NCI-H2029 treated with DMSO at 0.1 percent for 48 hours (cell line): ENCODE measurements around the gene LRRC4C.

Source experiments
- DNase-seq: peaks from one replicate; lab custom pipeline; 2025; lab: John Stamatoyannopoulos, UW

LRRC4C gene

DNA sequence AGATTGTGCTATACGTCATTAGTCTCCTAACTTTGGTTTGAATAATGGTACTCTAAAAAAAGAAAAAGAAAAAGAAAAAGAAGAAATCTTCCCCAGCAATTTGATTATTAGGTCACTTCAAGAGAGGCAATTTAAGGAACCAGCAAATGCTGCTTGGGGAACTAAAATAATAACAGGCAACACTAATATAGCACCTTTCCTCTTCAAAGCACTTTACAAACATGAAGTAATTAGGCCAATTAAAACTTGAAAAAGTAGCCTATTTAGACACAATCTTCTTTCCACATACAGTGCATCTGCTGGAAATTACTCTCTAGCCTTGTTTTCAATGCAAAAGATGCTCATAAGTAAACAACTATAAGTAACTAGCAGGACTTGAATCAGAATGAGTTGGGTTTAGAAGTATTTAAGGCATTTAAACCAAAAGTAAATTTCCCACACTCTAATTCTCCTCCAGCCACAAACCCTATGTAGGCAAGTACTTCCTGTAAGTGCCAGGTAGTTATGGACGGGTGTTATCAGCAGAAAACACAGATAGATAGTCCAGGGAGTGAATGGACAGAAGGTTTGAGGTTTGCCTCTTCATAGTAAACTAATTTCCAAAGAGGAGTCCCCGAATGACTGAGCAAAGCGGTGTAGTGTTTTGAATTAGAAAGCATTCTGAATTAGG is 44.5 kb downstream of the LRRC4C start:
- DNase-seq: no peak

DNA sequence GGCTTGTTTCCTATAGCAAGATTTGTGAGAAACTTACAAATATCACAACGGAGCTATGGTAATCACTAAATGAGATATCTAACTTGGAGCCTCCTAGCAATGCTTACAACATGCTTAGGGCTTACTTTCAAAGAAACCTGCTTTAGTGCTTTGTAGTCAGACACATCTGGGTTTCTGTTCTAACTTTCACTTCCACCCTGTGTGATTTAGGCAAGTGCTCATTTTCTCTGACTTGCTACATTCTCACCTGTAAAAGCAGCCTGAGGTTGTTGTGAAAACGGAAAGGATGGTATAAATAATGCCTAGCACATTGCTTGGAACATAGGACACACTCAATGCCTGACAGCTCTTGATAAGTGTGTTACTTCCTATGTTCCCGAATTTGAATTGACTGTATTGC is 45.6 kb downstream of the LRRC4C start:
- no peak for DNase-seq

DNA sequence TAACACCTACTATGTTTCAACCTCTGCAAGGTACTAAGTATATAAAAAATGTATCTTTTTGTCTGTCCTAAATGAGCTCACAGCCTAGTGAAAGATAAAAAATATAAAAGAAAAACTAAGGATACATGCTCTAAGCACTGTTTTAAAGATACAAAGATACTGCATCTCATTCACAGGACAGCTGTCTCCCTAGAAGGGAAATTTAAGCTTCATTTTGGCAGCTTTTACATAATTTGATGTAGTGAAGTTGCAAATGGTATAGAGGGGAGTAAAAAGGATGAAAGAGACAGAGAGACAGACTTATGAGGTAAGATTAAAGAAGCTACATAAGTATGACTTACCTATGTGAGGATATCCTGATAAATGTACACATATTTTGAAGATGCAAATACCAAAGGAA is 53.6 kb downstream of the LRRC4C start:
- DNase-seq: no peak

DNA sequence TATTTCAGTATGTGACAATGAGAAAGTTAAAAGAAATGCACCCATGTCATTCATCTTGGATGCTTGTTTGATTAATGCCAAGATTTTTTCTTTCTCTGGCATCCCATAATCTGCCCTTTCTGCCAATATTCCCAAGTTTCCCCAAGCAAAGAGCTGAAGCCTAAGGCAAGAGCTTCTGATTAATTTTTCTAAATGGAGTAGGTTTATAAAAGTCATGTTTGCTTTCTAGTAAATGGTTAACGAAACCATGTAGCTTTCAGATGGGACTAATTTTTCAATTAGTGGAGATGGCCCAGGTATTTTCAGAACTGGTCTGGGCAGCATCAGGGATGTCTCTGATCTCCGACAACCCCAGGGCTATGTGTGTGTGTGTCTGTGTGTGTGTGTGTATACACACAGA is 55.3 kb downstream of the LRRC4C start:
- DNase-seq: no peak

DNA sequence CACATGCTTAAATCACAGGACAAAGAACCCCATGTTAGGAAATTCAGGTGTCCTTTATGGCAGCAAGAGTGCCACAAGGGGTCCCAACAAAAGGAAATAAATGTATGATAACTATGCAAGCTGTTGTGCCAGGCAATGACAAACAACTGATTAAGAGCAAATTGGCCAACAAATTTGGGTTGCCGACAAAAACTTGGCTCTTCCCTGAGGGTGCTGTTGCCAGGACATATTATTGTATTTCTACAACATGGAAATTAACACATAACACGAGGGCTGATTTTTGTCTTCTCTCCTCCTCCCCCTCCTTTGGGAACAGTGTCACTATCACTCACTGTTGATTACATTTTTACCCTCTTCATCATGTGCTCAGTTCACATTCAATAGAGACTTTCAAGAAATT is 56.0 kb downstream of the LRRC4C start:
- DNase-seq: no peak

DNA sequence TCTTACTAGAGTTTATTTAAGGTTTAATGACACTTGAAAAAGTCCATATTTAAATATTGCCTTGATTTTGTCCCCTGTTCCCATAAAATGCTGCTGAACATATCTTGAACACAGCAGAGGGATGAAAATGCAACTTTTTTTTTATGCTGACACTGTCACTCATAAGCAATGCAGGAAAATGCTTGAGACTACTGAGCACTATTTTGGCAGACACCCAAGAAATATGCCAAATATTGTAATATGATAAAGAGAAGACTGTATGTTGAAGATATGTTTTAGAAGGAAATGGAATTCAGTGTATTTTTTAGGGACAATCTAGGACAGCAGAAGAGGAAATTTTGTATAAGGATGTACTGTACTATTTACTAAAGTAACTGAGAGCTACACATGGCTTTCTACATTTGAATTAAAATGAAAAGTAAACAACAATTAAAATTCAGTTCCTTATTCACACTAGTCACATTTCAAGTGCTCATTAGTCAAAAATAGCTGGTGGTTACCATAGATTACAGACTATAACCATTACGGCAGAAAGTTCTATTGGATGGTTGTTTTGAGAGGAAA is 58.6 kb downstream of the LRRC4C start:
- DNase-seq: peak; percentile 2

DNA sequence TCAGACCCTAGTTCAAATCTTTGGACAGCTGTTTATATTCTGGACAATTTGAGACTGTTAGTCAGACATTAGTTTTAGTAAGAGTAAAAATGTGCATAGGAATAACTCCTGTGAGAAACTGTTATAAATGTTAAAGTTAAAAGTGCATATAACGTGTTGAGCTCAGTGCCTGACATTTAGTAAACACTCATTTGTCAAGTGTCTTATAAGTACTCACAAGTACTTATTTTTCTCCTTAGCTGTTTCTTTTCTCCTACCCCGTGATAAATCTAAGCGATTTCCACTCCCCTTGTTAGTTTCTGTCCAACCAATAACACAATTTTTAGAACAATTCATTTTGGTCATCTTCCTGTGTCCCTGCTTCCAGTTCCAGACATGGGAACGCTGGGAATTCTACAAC is 59.3 kb downstream of the LRRC4C start:
- no peak for DNase-seq

DNA sequence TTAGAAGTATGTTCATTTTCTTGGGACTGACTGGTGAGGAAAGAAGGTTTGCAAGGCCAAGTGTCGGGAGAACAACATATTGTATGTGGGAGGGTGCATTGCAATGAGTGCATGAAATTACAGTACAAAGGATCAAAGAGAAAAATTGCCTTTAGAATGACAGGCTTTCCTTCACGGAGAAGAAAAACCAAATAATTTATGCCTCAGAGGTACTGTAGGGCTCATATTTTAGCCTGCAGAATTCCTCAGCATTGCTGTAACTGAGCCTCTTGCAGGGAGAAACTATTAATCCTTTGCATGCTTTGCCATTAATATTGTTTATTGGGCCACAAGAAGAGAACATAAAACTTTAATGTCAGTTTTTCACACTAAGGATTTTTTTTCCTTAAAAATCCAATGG is 60.1 kb downstream of the LRRC4C start:
- DNase-seq: no peak

DNA sequence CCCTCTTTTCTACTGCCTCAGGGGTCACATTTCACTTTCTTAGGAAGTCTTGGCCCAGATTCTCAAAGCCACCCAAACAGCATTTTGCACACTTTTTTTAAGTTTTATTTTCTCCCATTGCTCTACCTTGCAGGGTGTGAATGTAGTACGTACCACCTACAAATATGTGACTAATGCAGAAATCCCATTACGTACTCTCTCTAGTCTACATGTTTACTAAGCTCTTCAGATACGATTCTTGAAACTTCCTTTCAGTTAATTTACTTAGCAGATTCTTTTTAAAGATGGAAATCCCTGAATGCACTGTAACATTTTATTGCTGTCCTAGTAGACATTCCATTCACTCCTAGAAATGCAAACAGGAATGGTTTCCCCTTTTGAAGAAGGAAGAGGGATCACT is 61.3 kb downstream of the LRRC4C start:
- no peak for DNase-seq

DNA sequence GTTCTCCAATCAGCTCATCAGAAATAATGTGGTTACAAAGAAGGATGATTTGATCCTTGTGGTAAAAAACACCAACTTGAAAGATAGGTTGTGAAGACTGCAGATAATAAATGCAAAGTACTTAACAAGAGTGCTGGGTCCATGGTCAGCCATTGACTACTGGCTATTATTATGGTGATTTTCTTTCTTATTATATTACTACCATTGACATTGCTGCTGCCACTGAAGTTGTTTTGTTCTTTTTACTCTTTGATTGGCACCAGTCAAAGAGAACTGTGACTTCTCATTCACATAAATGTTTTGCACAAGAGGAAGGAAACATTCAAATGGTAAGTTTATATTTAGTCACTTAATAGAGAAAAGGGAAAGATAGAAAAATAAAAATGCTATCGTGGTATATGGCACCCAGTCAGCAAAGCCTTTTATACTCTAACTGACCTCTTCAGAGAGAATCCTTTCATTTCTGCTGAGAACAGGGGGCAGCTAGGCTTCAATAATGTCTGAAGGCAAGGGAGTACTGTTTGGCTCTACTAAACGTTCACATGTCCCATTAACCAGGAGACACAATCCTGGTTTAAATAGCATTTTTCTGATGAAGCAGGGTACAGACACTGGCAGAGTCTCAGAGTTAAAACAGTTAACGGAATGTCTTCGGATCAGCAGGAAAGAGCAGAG is 64.8 kb downstream of the LRRC4C start:
- DNase-seq: no peak

DNA sequence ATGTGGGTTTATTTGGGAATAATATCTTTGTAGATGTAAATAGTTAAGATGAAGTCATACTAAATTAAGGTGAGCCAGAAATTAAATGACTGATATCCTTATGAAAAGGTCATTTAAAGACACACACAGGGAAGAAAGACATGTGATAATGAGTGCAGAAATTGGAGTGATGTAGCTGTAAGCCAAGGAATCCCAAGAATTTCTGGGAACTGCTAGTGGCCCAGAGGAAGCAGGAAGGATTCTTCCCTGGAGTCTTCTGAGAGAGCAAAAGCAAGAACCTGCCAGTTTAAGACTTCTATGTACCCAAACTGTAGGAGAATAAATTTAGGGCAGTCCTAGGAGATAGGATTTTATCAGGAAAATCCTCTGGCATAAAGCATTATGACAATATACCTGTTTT is 66.9 kb downstream of the LRRC4C start:
- DNase-seq: no peak

DNA sequence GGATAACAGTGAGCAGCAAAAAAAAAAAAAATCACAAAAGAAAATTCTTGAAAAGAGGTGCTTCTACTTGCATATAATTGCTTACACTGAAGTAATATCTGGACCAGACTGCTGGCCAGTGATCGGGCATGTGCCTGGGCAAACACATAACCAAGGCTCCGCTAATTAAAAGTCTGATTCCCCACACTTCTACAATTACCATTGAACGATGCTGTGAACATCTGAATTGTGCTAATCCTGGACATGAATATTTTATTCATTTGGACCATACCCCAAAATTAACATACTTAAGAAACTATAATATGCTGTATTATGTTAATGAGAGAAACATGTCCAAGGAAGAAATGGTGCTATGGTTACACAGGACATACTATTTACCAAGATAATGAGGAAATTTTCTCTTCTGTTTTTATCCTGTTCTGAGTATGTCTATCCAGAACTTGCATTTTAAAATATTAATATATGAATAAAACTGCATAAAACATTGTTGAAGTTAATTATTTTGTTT is 69.8 kb downstream of the LRRC4C start:
- DNase-seq: no peak

DNA sequence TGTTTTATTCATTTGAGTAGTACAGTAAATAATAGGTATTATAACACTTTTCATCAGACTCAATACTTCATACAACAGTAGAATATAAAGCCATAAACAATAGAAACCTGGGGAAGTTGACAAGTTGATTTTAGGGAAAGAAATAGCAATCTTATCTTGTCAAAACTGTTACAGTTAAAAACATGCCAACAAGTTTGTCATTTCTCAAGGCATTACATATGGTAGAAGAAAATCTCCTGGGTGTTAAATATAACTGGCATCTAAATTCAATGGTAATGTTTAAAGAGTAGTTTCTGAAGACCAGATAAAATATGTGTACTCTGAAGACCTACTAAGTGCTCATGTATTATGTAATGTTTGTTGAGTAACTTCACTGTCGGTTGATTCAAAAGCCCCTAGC is 75.1 kb downstream of the LRRC4C start:
- DNase-seq: no peak

DNA sequence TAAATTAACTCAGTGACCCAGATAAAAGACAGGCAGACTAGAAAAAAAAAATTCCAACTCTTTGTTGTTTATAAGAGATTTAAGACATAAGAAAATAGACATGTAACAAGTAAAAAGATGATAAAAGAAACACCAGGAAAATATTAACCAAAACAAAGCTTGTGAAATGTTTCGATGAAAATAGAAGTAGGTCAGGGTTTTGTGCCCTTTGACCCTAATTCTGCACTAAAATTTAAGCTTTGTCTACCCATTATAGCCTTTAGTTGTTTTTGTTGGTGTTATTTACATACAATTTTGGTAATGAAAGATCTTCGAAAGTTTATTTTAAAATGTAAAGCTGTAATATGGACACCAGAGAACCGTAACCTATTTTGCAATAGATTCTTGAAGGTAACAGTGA is 75.7 kb downstream of the LRRC4C start:
- DNase-seq: no peak

DNA sequence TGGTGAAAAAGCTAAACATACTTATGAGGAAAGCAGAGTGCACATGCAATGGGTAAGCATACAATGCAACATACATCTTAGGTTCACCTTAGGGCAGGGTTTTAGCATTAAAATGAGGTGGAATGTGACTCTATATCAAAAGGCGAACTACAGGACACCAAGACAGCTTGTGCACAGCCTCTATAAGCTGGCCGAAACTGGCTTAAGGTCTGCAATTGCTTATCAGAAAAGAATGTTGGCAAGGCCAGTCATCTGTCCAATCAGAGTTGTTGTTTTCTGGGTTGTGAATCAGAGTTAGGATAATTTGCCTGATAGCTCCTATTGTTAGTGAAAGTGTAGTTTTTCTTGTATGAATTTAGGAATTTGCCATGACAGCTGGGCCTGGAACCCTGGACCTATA is 76.5 kb downstream of the LRRC4C start:
- no peak for DNase-seq

DNA sequence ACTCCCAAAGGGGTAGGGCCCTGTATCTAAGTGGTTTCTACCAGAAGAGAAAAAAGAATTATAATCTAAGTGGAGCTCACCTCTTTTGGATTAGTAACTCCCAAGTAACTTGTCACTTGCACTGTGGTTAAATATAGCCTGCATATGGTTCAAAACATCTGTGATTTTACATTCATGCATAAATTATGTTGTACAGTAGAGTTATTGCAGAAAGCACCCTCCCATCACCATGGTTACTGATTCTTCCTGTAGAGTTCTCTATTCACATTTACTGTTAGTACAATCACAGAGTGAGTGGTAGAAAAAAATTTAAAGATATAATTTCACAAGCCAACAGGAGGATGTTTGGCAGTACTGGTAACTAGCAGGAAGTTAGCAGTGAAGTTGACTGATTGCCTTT is 80.4 kb downstream of the LRRC4C start:
- DNase-seq: no peak

DNA sequence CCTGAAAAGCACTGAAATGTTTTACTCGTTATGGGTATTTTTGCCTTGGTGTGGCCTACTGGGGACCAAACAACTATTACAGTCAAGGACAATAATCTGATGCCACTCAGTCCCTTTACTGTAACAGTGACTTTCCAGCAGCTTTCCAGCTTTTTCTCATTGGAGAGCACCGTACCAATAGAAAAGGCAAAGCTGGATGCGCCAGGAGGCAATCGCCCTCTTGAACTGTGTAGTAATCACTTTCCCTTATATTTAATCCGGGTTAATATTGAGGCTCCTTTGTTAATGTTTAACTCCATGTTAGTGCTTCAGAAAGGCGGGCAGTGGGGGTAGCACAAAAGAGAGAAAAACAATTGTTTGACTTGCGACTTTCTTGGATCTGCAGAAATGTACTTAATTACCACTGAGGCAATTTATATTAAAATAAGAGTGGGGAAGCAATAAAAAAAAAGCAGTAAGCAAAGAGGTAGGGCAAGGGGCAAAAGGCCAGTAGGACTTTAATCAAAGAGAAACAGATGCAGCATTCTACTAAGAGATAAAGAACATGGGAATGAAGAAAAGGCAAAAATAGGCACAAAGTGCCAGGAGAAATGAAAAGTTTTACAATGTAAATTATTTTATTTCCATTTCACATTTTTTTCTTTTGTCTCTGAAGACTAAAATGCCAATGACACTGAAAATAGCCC is 81.6 kb downstream of the LRRC4C start:
- DNase-seq: no peak

DNA sequence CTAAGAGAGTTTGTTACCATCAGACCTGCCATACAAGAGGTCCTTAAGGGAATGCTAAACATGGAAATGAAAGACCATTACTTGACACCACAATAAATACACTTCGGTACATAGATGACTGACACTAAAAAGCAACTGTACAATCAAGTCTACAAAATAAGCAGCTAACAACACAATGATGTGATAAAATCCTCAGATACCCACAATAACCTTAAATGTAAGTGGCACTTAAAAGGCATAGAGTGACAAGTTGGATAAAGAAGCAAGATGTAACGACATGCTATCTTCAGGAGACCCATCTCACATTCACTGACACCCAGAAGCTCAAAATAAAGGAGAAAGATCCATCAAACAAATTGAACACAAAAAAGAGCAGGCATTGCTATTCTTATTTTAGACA is 107.6 kb downstream of the LRRC4C start:
- no peak for DNase-seq

DNA sequence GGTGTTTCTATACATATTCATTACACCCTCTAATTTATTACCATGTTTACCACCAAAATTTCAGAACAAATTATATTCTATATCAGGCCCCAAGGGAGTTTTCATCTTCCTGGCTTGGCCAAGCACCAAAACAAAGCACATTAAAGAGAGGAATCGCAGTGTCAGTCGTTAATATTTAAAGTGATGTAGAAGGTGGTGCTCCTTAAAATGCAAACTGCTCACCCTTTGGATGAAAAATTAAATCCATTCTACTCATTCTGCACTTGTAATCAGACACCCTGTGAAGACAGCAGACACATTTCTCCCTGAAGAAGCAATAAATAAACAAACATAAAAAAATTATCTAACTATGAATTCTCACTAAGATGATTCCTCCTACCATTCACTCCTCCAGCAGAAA is 113.4 kb downstream of the LRRC4C start:
- no peak for DNase-seq

DNA sequence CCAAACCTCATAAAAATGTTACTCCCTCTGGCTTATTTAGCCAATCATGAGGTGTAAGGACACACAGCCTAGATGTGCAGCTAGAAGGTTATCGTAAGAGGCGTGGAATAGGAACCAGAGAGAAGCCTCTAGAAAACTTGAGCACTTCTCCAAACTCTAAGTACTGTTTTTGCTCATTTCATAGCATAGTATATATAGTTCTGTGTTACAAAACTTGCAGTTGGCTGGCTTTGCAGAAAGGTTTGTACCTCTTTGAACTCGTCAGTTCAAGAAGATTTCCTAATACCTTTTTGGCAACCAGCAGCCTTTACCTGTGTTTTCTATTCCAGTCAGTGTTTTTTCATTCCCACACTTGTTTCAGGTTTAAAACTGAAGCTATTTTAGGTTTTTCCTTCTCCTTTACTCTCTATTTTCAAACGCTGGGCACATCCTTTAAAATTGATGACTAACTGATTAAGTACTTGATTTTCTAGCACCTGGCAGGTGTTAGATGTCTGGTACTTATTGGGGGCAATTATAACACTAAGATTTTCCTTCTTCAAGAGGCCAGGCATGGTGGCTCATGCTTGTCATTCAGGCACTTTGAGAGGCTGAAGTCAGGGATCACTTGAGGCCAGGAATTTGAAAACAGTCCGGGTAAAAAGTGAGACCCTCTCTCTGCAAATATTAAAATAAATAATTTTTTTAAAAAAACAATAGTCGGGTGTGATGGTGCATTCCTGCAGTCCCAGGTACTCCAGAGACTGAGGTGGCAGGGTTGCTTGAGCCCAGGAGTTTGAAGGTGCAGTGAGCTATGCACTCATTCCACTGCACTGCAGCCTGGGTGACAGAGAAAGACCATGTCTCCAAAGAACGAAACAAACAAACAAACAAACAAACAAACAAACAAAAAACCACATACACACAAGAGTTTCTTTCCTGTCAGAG is 125.2 kb downstream of the LRRC4C start:
- DNase-seq: no peak

DNA sequence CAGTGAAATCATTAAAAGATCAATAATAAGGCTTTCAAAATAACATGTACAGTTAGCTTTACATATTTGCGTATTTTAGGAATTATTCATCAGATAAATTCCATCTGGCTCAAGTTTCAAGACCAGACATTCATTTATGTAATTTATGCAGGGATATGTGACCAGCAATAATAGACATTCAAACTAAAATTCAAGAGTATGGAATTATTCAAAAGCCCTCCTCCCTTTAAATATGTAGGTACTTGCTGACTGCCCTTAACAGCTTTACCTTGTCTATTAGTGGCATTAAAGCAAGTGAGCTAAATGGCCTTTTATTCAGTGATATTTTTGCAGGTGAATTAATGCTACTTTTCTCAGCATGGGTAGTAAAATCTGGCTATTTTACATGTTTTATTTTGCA is 126.1 kb downstream of the LRRC4C start:
- DNase-seq: no peak

DNA sequence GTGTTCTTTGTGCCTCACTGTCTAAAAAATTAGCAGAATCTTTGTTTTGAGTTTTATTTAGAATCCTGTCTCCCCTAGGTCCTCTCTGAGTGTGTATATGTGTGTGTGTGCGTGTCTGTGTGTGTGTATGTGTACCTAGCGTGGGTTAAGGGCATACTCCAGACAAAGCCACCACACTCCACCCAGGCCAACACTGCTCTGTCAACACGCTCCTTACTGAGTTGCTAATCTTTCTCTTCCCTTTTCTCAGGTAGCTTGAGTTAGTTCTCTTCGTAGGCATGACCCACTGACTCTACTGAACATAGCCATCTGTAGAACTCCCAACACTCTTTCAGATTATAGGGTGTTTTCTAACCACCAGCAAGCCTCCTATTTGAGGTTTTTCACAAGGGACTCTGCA is 131.1 kb downstream of the LRRC4C start:
- DNase-seq: no peak
